HCT116 (cell line): ENCODE measurements around the gene ZNF155.

Source experiments
- CEBPB ChIP-seq: IDR thresholded peaks from 2 replicates; pipeline ENCODE4 v1.6.1; 2012; ENCODE audit warnings: low read depth
- CTCF ChIP-seq, 3 experiments: fragments of 200-600 bp in 1 of 3; sonication (generic) in 1 of 3; IDR thresholded peaks in 2 of 3; conservative IDR thresholded peaks in 1 of 3; 2 replicates each; pipeline ENCODE4 v1.5.1; 2012 to 2017; ENCODE audit warnings: low read depth in 2 of 3, low read length in 2 of 3, antibody characterized with exemption in 1 of 3, borderline replicate concordance in 1 of 3, control low read depth in 1 of 3, mild to moderate bottlenecking in 1 of 3, mixed read lengths in 1 of 3, mixed run types in 1 of 3, moderate library complexity in 1 of 3; ENCODE audit not compliant: insufficient read depth in 1 of 3
- EGR1 ChIP-seq: IDR thresholded peaks from 2 replicates; pipeline ENCODE4 v1.6.1; 2012; ENCODE audit warnings: low read depth
- EZH2 ChIP-seq: fragments of 200-600 bp; sonication (generic); IDR thresholded peaks from 2 replicates; pipeline ENCODE4 v1.6.1; 2017; ENCODE audit warnings: antibody characterized with exemption, mixed run types
- EZH2phosphoT487 ChIP-seq: fragments of 200-600 bp; IDR thresholded peaks from 2 replicates; pipeline ENCODE4 v1.6.1; 2018; ENCODE audit warnings: antibody characterized with exemption, borderline replicate concordance
- JUND ChIP-seq: IDR thresholded peaks from 2 replicates; pipeline ENCODE4 v1.6.1; 2012
- MAX ChIP-seq: IDR thresholded peaks from 2 replicates; pipeline ENCODE4 v1.6.1; 2012
- POLR2A ChIP-seq: IDR thresholded peaks from 2 replicates; pipeline ENCODE4 v1.7.0; 2011; ENCODE audit warnings: borderline replicate concordance; ENCODE audit not compliant: insufficient read depth, insufficient read length; ENCODE audit errors: extremely low read depth
- RAD21 ChIP-seq: IDR thresholded peaks from 2 replicates; pipeline ENCODE4 v1.6.1; 2012; ENCODE audit warnings: low read depth, mild to moderate bottlenecking
- REST ChIP-seq: IDR thresholded peaks from 2 replicates; pipeline ENCODE4 v1.6.1; 2012; ENCODE audit warnings: low read depth
- TCF7L2 ChIP-seq: IDR thresholded peaks from 2 replicates; pipeline ENCODE4 v1.7.0; 2011; ENCODE audit warnings: borderline replicate concordance, inconsistent platforms; ENCODE audit not compliant: insufficient read depth, insufficient read length; ENCODE audit errors: extremely low read depth
- YY1 ChIP-seq: IDR thresholded peaks from 2 replicates; pipeline ENCODE4 v1.6.1; 2011; ENCODE audit warnings: low read length, low read depth, moderate library complexity, mild to moderate bottlenecking; ENCODE audit not compliant: insufficient replicate concordance; ENCODE audit errors: extremely low read depth
- ZFX ChIP-seq: fragments of 450-650 bp; IDR thresholded peaks from 2 replicates; pipeline ENCODE4 v1.6.1; 2017
- ZNF274 ChIP-seq: fragments of 200-500 bp; sonication (Bioruptor generic); IDR thresholded peaks from 2 replicates; pipeline ENCODE4 v1.6.1; 2014; ENCODE audit warnings: mild to moderate bottlenecking, low read depth, low read length, inconsistent platforms

GRCh38 chr19:43936188-43936587, 47.8 kb upstream of the ZNF155 start:
- TF ChIP-seq RAD21 = no peak
- no peak for TF ChIP-seq EZH2
- no peak for TF ChIP-seq POLR2A
- no peak for TF ChIP-seq REST
- no peak for TF ChIP-seq EGR1
- no peak for TF ChIP-seq MAX
- TF ChIP-seq CTCF (IDR thresholded peaks at IDR 0.05 in 2 of 3, conservative IDR thresholded peaks at IDR 0.05 in 1 of 3; ENCODE audit: borderline replicate concordance in 1 of 3, insufficient read depth in 1 of 3, low read depth in 2 of 3, low read length in 2 of 3) = no peak
- no peak for TF ChIP-seq YY1
- TF ChIP-seq EZH2phosphoT487 = no peak
- no peak for TF ChIP-seq CEBPB
- no peak for TF ChIP-seq ZFX
- TF ChIP-seq TCF7L2 = no peak
- TF ChIP-seq JUND = no peak
- TF ChIP-seq ZNF274 = no peak
